H9 (cell line): ENCODE measurements around the gene BCL6. TPM values are rescaled to one million over a fixed set of nuclear protein-coding genes. Genes with fewer than 3 reads are reported as not detected.

Experiments used
- DNase-seq: peaks from one replicate; pipeline ENCODE4 v3.0.0-alpha.2; 2017
- H2AFZ ChIP-seq: one replicate; pipeline ENCODE4 v1.6.1; 2013; ENCODE audit warnings: mild to moderate bottlenecking, low read length, control low read depth, moderate library complexity
- H2AK5ac ChIP-seq: 2 replicates; pipeline ENCODE4 v1.6.1; 2013; ENCODE audit warnings: low read length, control low read depth, mixed read lengths; ENCODE audit not compliant: insufficient read length
- H2BK120ac ChIP-seq: one replicate; pipeline ENCODE4 v1.6.1; 2013; ENCODE audit warnings: low read depth, mild to moderate bottlenecking, low read length, control low read depth, inconsistent platforms; ENCODE audit not compliant: poor library complexity, severe bottlenecking
- H2BK12ac ChIP-seq: 2 replicates; pipeline ENCODE4 v1.6.1; 2013; ENCODE audit warnings: low read length, control low read depth, mixed read lengths, low read depth; ENCODE audit not compliant: insufficient read length
- H2BK15ac ChIP-seq: 2 replicates; pipeline ENCODE4 v1.6.1; 2013; ENCODE audit warnings: low read depth, low read length, control low read depth
- H2BK20ac ChIP-seq: one replicate; pipeline ENCODE4 v1.6.1; 2013; ENCODE audit warnings: low read depth, mild to moderate bottlenecking, low read length, control low read depth, inconsistent platforms; ENCODE audit not compliant: poor library complexity, severe bottlenecking
- H2BK5ac ChIP-seq: 2 replicates; pipeline ENCODE4 v1.6.1; 2013; ENCODE audit warnings: low read length, control low read depth, mixed read lengths; ENCODE audit not compliant: insufficient read length
- H3K14ac ChIP-seq: 2 replicates; pipeline ENCODE4 v1.6.1; 2013; ENCODE audit warnings: low read length, control low read depth; ENCODE audit not compliant: insufficient read depth
- H3K18ac ChIP-seq: 2 replicates; pipeline ENCODE4 v1.6.1; 2013; ENCODE audit warnings: low read depth, mild to moderate bottlenecking, mixed read lengths, low read length, control low read depth; ENCODE audit not compliant: insufficient read length
- H3K23ac ChIP-seq: 2 replicates; pipeline ENCODE4 v1.6.1; 2013; ENCODE audit warnings: low read length, control low read depth, mixed read lengths, low read depth; ENCODE audit not compliant: insufficient read length
- H3K23me2 ChIP-seq: 2 replicates; pipeline ENCODE4 v1.6.1; 2013; ENCODE audit warnings: low read depth, mild to moderate bottlenecking, mixed read lengths, low read length, control low read depth; ENCODE audit not compliant: insufficient read length, poor library complexity, severe bottlenecking
- H3K27ac ChIP-seq: 2 replicates; pipeline ENCODE4 v1.5.1; 2013; ENCODE audit warnings: low read length, control low read depth, mixed read lengths, low read depth; ENCODE audit not compliant: insufficient read length
- H3K27me3 ChIP-seq: 2 replicates; pipeline ENCODE4 v1.6.1; 2013; ENCODE audit warnings: low read length, control low read depth, inconsistent platforms; ENCODE audit not compliant: insufficient read depth
- H3K4ac ChIP-seq: 2 replicates; pipeline ENCODE4 v1.6.1; 2013; ENCODE audit warnings: low read depth, mild to moderate bottlenecking, control low read depth, inconsistent platforms, low read length, moderate library complexity
- H3K4me1 ChIP-seq: 2 replicates; pipeline ENCODE4 v1.6.1; 2013; ENCODE audit warnings: low read length, control low read depth, inconsistent platforms; ENCODE audit not compliant: insufficient read depth
- H3K4me2 ChIP-seq: 2 replicates; pipeline ENCODE4 v1.6.1; 2013; ENCODE audit warnings: low read length, control low read depth, mixed read lengths; ENCODE audit not compliant: insufficient read length, insufficient read depth
- H3K56ac ChIP-seq: 2 replicates; pipeline ENCODE4 v1.6.1; 2013; ENCODE audit warnings: low read depth, mild to moderate bottlenecking, mixed read lengths, low read length, control low read depth; ENCODE audit not compliant: insufficient read length
- H3K79me1 ChIP-seq: 2 replicates; pipeline ENCODE4 v1.6.1; 2013; ENCODE audit warnings: low read depth, mild to moderate bottlenecking, moderate library complexity, low read length, control low read depth, inconsistent platforms; ENCODE audit not compliant: insufficient read depth, poor library complexity, severe bottlenecking
- H3K79me2 ChIP-seq: 2 replicates; pipeline ENCODE4 v1.6.1; 2013; ENCODE audit warnings: low read length, control low read depth, inconsistent platforms; ENCODE audit not compliant: insufficient read depth
- H3K9ac ChIP-seq: 2 replicates; pipeline ENCODE4 v1.6.1; 2013; ENCODE audit warnings: low read length, control low read depth, mixed read lengths; ENCODE audit not compliant: insufficient read length; ENCODE audit errors: extremely low read depth
- H3K9me3 ChIP-seq: one replicate; pipeline ENCODE4 v1.6.1; 2013; ENCODE audit warnings: low read depth, low read length, inconsistent platforms; ENCODE audit not compliant: control insufficient read depth
- H3T11ph ChIP-seq: one replicate; pipeline ENCODE4 v1.6.1; 2013; ENCODE audit warnings: mild to moderate bottlenecking, low read length, control low read depth, inconsistent platforms
- H4K20me1 ChIP-seq: one replicate; pipeline ENCODE4 v1.6.1; 2013; ENCODE audit not compliant: control insufficient read depth, insufficient read length, insufficient read depth
- H4K5ac ChIP-seq: 2 replicates; pipeline ENCODE4 v1.6.1; 2013; ENCODE audit warnings: low read depth, mild to moderate bottlenecking, mixed read lengths, low read length, control low read depth; ENCODE audit not compliant: insufficient read length
- H4K8ac ChIP-seq: replicated peaks from 2 replicates; pipeline ENCODE4 v1.6.1; 2013; ENCODE audit warnings: low read length, control low read depth, mixed read lengths, low read depth; ENCODE audit not compliant: insufficient read length
- H4K91ac ChIP-seq: 2 replicates; pipeline ENCODE4 v1.6.1; 2013; ENCODE audit warnings: low read depth, mild to moderate bottlenecking, moderate library complexity, mixed read lengths, low read length, control low read depth; ENCODE audit not compliant: insufficient read length
- H3K27ac Mint-ChIP-seq, 3 experiments: 2 replicates in 2 of 3; 3 replicates in 1 of 3; pipeline ENCODE4 v1.8.0; 2020 to 2021; ENCODE audit warnings: mixed read lengths in 3 of 3, mild to moderate bottlenecking in 1 of 3, moderate library complexity in 1 of 3
- H3K27me3 Mint-ChIP-seq: 2 replicates; pipeline ENCODE4 v1.8.0; 2021; ENCODE audit warnings: low read depth, mild to moderate bottlenecking, moderate library complexity, mixed read lengths
- H3K36me3 Mint-ChIP-seq, 3 experiments: 2 replicates in 2 of 3; 3 replicates in 1 of 3; pipeline ENCODE4 v1.8.0; 2020 to 2021; ENCODE audit warnings: low read depth in 3 of 3, mixed read lengths in 3 of 3; ENCODE audit not compliant: insufficient read depth in 1 of 3
- H3K4me1 Mint-ChIP-seq, 2 experiments: 2 replicates each; pipeline ENCODE4 v1.8.0; 2020; ENCODE audit warnings: mixed read lengths in 2 of 2
- H3K4me3 Mint-ChIP-seq, 2 experiments: 2 replicates in 1 of 2; 3 replicates in 1 of 2; pipeline ENCODE4 v1.8.0; 2020 to 2021; ENCODE audit warnings: mild to moderate bottlenecking in 2 of 2, mixed read lengths in 2 of 2, moderate library complexity in 1 of 2
- H3K9me3 Mint-ChIP-seq, 2 experiments: 2 replicates in 1 of 2; 3 replicates in 1 of 2; pipeline ENCODE4 v1.8.0; 2020; ENCODE audit warnings: mild to moderate bottlenecking in 2 of 2, mixed read lengths in 2 of 2, moderate library complexity in 1 of 2
- CTCF ChIP-seq: fragments of 200-600 bp; sonication (generic); conservative IDR thresholded peaks from 3 replicates; pipeline ENCODE4 v1.8.0; 2021; ENCODE audit warnings: antibody characterized with exemption, mild to moderate bottlenecking
- WGBS: extraction: QIAGEN DNeasy Blood & Tissue Kit; methylation state at CpG from one replicate; pipeline ENCODE4 v1.1.7; 2013; ENCODE audit warnings: missing lambda C conversion rate, low lambda C conversion rate, mixed read lengths; ENCODE audit not compliant: insufficient read length; ENCODE audit errors: extremely low coverage; 5-methylcytosine and 5-hydroxymethylcytosine counted together
- total RNA-seq: library from RNA; stranded (reverse); gene quantifications from 2 replicates; pipeline ENCODE4 v1.2.1, GENCODE V29; 2021

Gene BCL6
- total RNA-seq, 1 experiment from 2014 or later = 3.4 TPM

GRCh38 chr3:187714404-187714979 lies 30.8 kb downstream of the BCL6 start:
- Mint-ChIP-seq H3K27ac (peak overlapping the region in 1 of 3 experiments; percentile 60; a peak in 1 of 7 replicates), H3K4me1 (peaks cover 7 to 8% of the 10 kb centered on the region in 2 experiments), H3K9me3 (no peaks in the 10 kb centered on the region; a peak in 1 of 5 replicates), H3K4me3 (no peak overlapping the region), H3K36me3 (no peaks in the 10 kb centered on the region), H3K27me3 (peaks cover 13% of the 10 kb centered on the region)
- Histone ChIP-seq H2AK5ac (no peak overlapping the region), H3K23ac (no peak overlapping the region), H3K18ac (no peak overlapping the region), H2BK15ac (no peak overlapping the region), H3K27me3 (no peaks in the 10 kb centered on the region), H2BK120ac (no peak overlapping the region), H3K56ac (no peak overlapping the region), H4K91ac (no peak overlapping the region), H3K9me3 (no peaks in the 10 kb centered on the region), H3K4me2 (no peak overlapping the region), H2BK5ac (no peak overlapping the region), H3K4me1 (no peaks in the 10 kb centered on the region), H2BK20ac (no peak overlapping the region), H4K8ac (no peak overlapping the region), H3K23me2 (no peaks in the 10 kb centered on the region), H3T11ph (no peak overlapping the region), H3K4ac (no peak overlapping the region), H3K79me2 (no peaks in the 10 kb centered on the region), H3K9ac (no peak overlapping the region), H3K79me1 (no peaks in the 10 kb centered on the region), H4K20me1 (no peaks in the 10 kb centered on the region), H4K5ac (no peak overlapping the region), H2AFZ (no peak overlapping the region), H2BK12ac (no peak overlapping the region), H3K27ac (no peak overlapping the region), H3K14ac (no peak overlapping the region)
- WGBS = no CpG with 5 or more reads among the region's 4 CpGs
- DNase-seq = peak; percentile 84
- peak; percentile 94 for TF ChIP-seq CTCF
